ENCODE data around the gene AGAP6.
A peak's percentile ranks its signal among the peaks of the same experiment; 100 is the strongest.
"Not testable (repeated sequence)": the region's sequence is repeated elsewhere in the genome, so short reads cannot be mapped to it uniquely, and the experiment has no call there.

AGAP6 gene

GRCh38 chr10:50014024-50014423 lies 25.8 kb downstream of the AGAP6 start:
- H3K4me3 Mint-ChIP-seq; H3K27me3 Mint-ChIP-seq; H3K36me3 Mint-ChIP-seq (ENCODE audit: insufficient read depth); DNase-seq; H3K9me3 Mint-ChIP-seq; ATAC-seq (replicated peaks); H3K27ac Mint-ChIP-seq; H3K4me1 Mint-ChIP-seq (ENCODE audit: low read depth in 2 of 2): not testable (repeated sequence)

- H3K27me3 Mint-ChIP-seq; H3K27ac Mint-ChIP-seq; H3K4me1 Mint-ChIP-seq (ENCODE audit: low read depth in 2 of 2); H3K4me3 Mint-ChIP-seq; H3K9me3 Mint-ChIP-seq; ATAC-seq (replicated peaks); H3K36me3 Mint-ChIP-seq (ENCODE audit: insufficient read depth); DNase-seq: not testable (repeated sequence)
These were observed 27.5 kb downstream of the AGAP6 start for GRCh38 chr10:50015596-50016220.

GRCh38 chr10:50016926-50017325 lies 28.7 kb downstream of the AGAP6 start:
- not testable (repeated sequence) for H3K27me3 Mint-ChIP-seq; H3K27ac Mint-ChIP-seq; ATAC-seq (replicated peaks); H3K9me3 Mint-ChIP-seq; H3K4me1 Mint-ChIP-seq (ENCODE audit: low read depth in 2 of 2); H3K4me3 Mint-ChIP-seq; DNase-seq; H3K36me3 Mint-ChIP-seq (ENCODE audit: insufficient read depth)

GRCh38 chr10:50017646-50018045 lies 29.4 kb downstream of the AGAP6 start:
- H3K4me1 Mint-ChIP-seq (ENCODE audit: low read depth in 2 of 2); H3K27me3 Mint-ChIP-seq; H3K27ac Mint-ChIP-seq; H3K36me3 Mint-ChIP-seq (ENCODE audit: insufficient read depth); DNase-seq; ATAC-seq (replicated peaks); H3K4me3 Mint-ChIP-seq; H3K9me3 Mint-ChIP-seq: not testable (repeated sequence)

- not testable (repeated sequence) for H3K9me3 Mint-ChIP-seq; H3K27me3 Mint-ChIP-seq; ATAC-seq (replicated peaks); H3K36me3 Mint-ChIP-seq (ENCODE audit: insufficient read depth); H3K4me3 Mint-ChIP-seq; DNase-seq; H3K4me1 Mint-ChIP-seq (ENCODE audit: low read depth in 2 of 2); H3K27ac Mint-ChIP-seq
These were observed 31.1 kb downstream of the AGAP6 start for GRCh38 chr10:50019279-50019678.

GRCh38 chr10:50020451-50021024 lies 32.3 kb downstream of the AGAP6 start:
- H3K27me3 Mint-ChIP-seq = peaks cover 10 to 20% of the 10 kb centered on the region in 2 donors
- not testable (repeated sequence) for H3K27ac Mint-ChIP-seq; H3K4me3 Mint-ChIP-seq; H3K9me3 Mint-ChIP-seq; ATAC-seq (replicated peaks); H3K4me1 Mint-ChIP-seq (ENCODE audit: low read depth in 2 of 2); DNase-seq; H3K36me3 Mint-ChIP-seq (ENCODE audit: insufficient read depth)

- no peak overlapping the region for H3K4me3 Mint-ChIP-seq
- no peak overlapping the region for H3K27ac Mint-ChIP-seq
These were observed 33.4 kb downstream of the AGAP6 start for GRCh38 chr10:50021646-50022045.

GRCh38 chr10:50024716-50025383 lies 36.6 kb downstream of the AGAP6 start:
- not testable (repeated sequence) for ATAC-seq (replicated peaks); DNase-seq; H3K36me3 Mint-ChIP-seq (ENCODE audit: insufficient read depth); H3K9me3 Mint-ChIP-seq; H3K4me3 Mint-ChIP-seq; H3K4me1 Mint-ChIP-seq (ENCODE audit: low read depth in 2 of 2); H3K27ac Mint-ChIP-seq
- H3K27me3 Mint-ChIP-seq = peaks cover 29 to 43% of the 10 kb centered on the region in 2 donors

More at GRCh38 chr10:50021646-50022045, 33.4 kb downstream of the AGAP6 start:
- no peak for DNase-seq
- ATAC-seq (replicated peaks) = no peak
- no peaks in the 10 kb centered on the region for H3K4me1 Mint-ChIP-seq (ENCODE audit: low read depth in 2 of 2)
- H3K36me3 Mint-ChIP-seq (ENCODE audit: insufficient read depth) = no peaks in the 10 kb centered on the region
- no peaks in the 10 kb centered on the region for H3K9me3 Mint-ChIP-seq
- H3K27me3 Mint-ChIP-seq = peaks cover 20 to 31% of the 10 kb centered on the region in 2 donors

- Mint-ChIP-seq H3K27me3 (peaks cover 29 to 43% of the 10 kb centered on the region in 2 donors), H3K4me1 (ENCODE audit: low read depth in 2 of 2) (peaks cover 0 to 2% of the 10 kb centered on the region in 2 donors), H3K36me3 (ENCODE audit: insufficient read depth) (peaks cover 6% of the 10 kb centered on the region), H3K27ac (no peak overlapping the region), H3K9me3 (no peaks in the 10 kb centered on the region), H3K4me3 (no peak overlapping the region)
- DNase-seq (no peak), ATAC-seq (replicated peaks) (no peak)
These were observed 37.4 kb downstream of the AGAP6 start for GRCh38 chr10:50025627-50026026.

GRCh38 chr10:50027195-50027594 lies 39.0 kb downstream of the AGAP6 start:
- no peak overlapping the region for H3K27ac Mint-ChIP-seq
- H3K4me1 Mint-ChIP-seq (ENCODE audit: low read depth in 2 of 2) = peaks cover 0 to 2% of the 10 kb centered on the region in 2 donors
- DNase-seq (no peak), ATAC-seq (replicated peaks) (no peak)
- H3K4me3 Mint-ChIP-seq = no peak overlapping the region
- H3K36me3 Mint-ChIP-seq (ENCODE audit: insufficient read depth) = peaks cover 6% of the 10 kb centered on the region
- H3K9me3 Mint-ChIP-seq = no peaks in the 10 kb centered on the region
- H3K27me3 Mint-ChIP-seq = peaks cover 36 to 43% of the 10 kb centered on the region in 2 donors

GRCh38 chr10:50033481-50033880 lies 45.3 kb downstream of the AGAP6 start:
- no peaks in the 10 kb centered on the region for H3K9me3 Mint-ChIP-seq
- ATAC-seq (replicated peaks) (no peak), DNase-seq (no peak)
- no peaks in the 10 kb centered on the region for H3K36me3 Mint-ChIP-seq (ENCODE audit: insufficient read depth)
- peaks cover 2 to 5% of the 10 kb centered on the region in 2 donors for H3K4me1 Mint-ChIP-seq (ENCODE audit: low read depth in 2 of 2)
- peaks cover 9 to 12% of the 10 kb centered on the region in 2 donors for H3K27me3 Mint-ChIP-seq
- no peak overlapping the region for H3K4me3 Mint-ChIP-seq
- no peak overlapping the region for H3K27ac Mint-ChIP-seq

- not testable (repeated sequence) for DNase-seq; ATAC-seq (replicated peaks); H3K4me3 Mint-ChIP-seq; H3K36me3 Mint-ChIP-seq (ENCODE audit: insufficient read depth); H3K9me3 Mint-ChIP-seq; H3K4me1 Mint-ChIP-seq (ENCODE audit: low read depth in 2 of 2)
- Mint-ChIP-seq H3K27ac (peak overlapping the region in 1 of 2 donors; percentile 38), H3K27me3 (peaks cover 9 to 12% of the 10 kb centered on the region in 2 donors)
These were observed 47.1 kb downstream of the AGAP6 start for GRCh38 chr10:50035337-50035736.

GRCh38 chr10:50044941-50045664 lies 56.9 kb downstream of the AGAP6 start:
- Mint-ChIP-seq H3K9me3 (no peaks in the 10 kb centered on the region), H3K27ac (no peak overlapping the region), H3K4me3 (no peak overlapping the region), H3K27me3 (no peaks in the 10 kb centered on the region), H3K4me1 (ENCODE audit: low read depth in 2 of 2) (peaks cover 2 to 14% of the 10 kb centered on the region in 2 donors), H3K36me3 (ENCODE audit: insufficient read depth) (no peaks in the 10 kb centered on the region)
- ATAC-seq (replicated peaks) = no peak
- no peak for DNase-seq

All from effector memory CD8-positive, alpha-beta T cell (primary cell).